GM19025 (cell line): ENCODE measurements around the gene FGD5.
"Not testable (repeated sequence)": the region's sequence is repeated elsewhere in the genome, so short reads cannot be mapped to it uniquely, and the experiment has no call there.

Source experiments
- ATAC-seq: cut with Tn5 transposase; IDR thresholded peaks from one replicate; pipeline ENCODE4 v1.9.1; 2021; ENCODE audit warnings: mild to moderate bottlenecking, low read depth, moderate library complexity; ENCODE audit not compliant: unreplicated experiment

Gene FGD5

DNA sequence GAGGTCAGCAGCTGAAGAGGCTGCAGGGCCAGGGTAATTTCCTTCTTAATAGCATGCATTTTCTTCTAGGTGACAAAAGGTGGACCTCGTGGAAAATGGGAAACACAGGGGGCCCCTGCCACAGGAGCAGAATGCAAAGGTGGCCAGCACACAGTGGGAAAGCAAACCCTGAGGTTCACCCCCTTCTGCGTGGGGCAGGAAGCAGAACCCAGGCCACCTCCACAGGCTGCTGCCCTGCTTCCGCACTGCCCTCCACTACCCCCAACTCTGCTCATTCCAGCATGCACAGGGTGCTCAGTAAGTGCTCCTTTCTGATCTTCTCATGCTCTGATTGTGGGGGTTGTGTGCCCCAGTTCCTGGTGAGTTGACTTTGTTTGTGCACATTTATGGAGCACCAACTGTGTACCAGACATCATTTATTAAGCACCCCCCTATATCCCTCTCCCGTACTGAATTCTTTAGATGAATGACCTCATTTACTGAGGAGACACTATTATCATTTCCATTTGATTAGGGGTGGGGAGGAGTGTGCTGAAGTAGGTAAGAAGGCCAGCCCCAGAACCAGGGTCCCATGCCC lies 12.7 kb upstream of the FGD5 start:
- ATAC-seq, result no peak

DNA sequence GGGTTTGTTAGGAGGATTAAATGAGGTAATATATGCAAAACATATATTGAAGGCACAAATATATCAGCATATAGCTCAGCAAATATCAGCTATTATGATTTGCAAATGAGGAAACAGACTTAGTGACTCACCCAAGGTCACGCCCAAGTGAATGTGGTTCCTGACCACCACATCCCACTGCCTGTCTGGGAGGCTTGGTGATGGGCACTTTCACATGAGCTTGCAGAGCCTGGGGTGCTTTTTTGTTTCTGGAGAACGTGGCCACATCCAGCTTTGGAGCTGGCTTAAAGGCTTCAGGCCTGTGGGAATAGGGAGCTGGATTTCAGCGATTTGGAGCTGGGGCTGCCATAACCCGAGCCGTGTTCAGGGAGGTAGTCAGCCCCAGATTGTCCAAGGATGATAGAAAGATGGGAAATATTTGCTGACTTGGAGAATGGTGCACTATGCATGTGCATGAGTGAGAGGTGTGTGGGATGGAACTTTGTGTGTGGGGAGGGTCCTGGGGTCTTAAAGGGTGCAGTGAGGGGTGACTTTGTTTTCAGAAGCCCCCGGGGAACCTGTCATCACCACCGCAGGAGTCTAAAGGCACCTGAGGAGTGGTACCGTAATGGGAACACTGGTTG lies 12.0 kb upstream of the FGD5 start:
- no peak for ATAC-seq

DNA sequence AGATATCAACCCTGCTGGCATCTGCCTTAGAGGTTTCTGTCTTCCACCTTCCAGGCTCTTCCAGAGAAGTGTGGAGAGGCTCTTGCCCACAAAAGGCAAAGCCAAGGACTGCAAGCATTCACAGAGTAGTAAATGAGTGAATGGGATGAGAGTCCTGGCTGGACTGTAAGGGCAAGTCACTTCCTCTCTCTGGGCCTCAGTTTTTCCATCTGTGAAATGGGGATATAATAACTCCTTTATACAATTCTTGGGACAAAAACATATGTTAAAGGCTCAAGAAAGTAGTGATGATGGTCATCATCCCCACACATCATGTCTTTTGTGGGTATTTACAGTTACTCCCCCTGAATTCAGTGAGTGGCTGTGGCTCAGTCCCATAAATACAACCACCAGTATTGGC lies 10.7 kb upstream of the FGD5 start:
- no peak for ATAC-seq

DNA sequence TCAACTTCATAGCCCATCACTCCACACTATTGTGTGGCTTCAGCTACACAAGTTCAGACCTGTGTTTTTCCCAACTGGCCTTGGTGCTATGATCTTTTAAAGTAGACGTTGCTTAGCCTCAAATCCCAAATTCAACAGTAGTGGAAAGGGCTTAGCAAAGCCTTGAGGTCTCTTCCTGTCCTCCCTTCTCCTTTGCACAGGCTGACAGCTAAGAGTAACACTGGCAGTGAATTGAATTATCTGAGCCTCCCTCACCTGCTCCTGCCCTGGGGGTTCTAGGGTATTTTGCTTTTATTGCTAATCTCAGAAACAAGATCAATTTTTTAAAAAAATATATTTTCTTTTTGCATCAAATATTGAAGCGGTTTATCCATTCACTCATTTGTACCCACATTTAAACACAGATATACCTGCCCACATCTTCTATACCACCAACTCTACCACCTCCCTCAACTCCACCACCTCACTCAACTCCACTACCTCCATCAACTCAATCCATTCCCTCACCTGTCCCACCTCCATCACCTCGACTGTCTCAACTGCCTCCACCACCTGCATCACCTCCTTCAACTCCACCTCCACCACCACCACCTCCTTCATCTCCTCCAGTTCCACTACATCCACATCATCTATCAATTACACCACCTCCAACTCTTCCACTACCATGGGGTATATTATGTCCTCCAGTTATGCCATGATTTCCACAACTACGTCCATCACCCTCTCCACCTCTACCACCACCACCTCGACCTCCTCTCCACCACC lies 10.1 kb upstream of the FGD5 start:
- ATAC-seq, result no peak

DNA sequence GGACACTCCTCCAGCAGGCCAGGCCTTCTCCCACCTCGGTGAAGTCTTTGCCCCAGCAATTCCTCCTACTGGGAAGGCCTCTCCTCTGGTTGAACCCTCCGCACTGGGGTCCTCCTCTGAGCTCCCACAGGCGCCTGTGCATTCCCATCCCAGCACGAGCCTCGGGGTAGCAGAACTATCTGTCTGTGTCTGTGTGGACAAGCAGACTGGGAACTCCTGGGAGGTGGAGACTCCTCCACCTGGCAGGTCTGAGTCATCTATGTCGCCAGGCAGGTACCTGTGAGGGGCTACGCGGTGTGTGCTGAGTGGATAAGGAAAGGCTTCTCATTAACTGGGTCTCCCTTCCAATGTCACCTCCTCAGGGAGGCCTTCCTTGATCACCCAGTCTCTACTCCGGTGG lies 9.2 kb upstream of the FGD5 start:
- not testable (repeated sequence) for ATAC-seq

DNA sequence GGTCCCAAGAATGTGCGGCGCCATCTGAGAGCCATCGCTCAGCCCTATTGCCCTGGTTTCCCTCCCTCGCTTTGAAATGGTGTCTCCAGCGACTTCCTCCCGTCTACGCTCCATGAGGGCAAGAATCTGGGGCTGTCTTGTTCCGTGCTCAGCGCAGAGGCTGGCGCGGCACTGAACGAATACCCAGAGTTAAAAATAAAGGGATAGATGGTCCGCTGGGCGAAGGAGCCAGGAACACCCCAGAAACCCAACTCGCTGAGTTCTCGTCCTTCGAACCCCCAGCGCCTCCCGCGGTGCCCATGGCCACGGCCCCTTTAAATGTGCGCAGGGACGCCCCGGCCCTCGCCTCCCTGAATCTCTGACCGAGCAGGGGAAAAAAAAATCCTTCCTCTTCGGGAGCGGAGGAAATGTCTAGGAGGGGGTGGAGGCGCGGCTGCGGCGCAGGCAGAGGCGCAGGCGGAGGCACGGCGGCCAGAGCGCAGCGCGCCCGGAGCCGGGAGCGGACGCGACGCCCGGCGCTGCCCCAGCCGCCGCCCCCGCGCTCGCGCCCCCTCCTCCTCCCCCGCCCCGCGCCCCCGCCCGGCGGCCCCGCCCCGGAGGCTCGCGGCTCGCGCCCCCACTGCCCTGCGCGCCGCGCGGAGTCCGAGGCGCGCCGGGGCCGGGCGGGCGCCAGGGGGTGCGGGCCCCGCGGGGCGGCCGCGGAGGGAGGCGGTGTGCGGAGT lies 8.5 kb upstream of the FGD5 start:
- no peak for ATAC-seq

DNA sequence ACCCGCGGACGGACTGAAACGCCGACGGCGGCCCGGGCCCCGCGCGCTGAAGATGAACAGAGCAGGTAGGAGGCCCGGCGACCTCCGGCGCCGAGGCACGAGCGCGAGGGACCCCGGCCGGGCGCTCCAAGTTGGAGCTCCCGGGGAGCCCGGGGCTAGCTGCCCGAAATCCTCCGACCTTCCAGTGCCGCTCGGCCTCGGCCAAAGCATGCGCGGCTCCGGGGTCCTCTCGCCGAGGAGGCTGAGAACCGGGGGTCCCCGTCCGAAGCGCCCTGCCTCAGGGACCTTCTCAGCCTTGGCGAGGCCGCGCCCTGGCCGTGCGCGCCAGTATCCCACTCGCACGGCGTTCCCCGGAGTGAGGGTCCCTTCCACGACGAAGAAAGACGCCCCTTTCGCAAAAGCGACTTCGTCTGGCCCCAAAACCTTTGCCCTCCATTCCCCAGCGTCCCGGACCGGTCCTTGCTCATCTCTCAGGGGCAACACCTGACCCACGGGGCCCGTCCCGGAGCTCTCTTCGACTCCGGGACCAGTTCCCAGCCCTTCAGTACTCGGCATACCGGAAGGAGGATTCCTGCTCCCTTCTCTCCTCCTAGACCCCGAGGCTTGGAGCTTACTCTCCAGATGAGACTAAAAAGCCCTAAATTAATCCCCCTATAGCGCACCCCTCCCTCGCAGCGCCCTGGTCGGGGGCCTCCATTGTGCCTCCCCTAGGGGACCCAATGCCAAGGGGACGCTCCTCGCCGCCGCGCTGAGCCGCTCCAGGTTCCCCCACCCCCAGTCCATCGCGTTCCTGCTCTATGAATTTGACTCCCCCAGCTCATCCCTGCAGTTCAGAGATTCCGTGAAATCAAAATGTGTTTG lies 7.7 kb upstream of the FGD5 start:
- no peak for ATAC-seq

DNA sequence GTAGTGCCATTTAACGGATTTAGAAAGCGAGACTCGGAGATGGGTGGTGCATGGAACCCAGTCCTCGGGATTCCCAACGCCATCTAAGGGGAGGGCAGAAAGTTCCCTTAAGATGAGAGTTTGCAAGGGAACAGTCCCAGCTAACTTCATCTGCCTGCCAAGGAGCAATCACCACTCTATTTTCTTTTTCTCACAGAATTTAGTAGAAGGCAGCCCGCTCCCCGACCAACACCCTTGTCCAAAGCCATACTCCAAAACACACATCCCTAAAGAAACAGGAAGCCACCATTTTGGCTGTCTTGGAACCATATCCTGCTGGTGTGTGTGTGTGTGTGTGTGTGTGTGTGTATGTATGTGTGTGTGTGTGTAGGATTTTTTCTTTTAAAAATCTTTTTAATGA lies 7.1 kb upstream of the FGD5 start:
- no peak for ATAC-seq

DNA sequence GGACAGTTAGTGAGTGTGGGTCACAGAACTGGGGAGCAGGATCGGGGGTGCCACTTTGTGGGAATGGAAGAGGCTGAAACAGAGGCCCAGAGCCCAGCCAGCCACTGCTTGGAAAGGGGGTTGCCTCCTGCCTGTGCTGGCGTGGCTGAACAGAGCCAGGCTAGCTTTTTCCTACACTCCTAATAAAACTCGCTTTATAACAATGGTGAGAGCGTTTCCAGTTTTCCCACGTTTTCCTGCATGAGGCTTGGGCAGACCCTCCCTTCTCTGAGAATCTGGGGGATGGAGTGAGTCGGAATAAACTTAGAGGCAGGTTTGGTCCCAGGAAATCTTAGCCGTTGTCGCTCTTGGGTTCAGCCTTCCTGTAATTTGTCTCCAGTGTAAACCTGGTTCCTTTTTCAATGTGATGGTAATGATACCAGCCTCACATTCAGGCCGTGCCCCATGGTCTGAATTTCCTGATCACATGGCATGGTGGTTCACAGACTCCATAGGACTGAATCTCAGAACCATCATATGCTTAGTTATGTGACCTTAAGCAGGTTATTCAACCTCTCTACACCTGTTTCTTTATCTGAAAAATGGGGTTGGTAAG lies 6.5 kb upstream of the FGD5 start:
- no peak for ATAC-seq

DNA sequence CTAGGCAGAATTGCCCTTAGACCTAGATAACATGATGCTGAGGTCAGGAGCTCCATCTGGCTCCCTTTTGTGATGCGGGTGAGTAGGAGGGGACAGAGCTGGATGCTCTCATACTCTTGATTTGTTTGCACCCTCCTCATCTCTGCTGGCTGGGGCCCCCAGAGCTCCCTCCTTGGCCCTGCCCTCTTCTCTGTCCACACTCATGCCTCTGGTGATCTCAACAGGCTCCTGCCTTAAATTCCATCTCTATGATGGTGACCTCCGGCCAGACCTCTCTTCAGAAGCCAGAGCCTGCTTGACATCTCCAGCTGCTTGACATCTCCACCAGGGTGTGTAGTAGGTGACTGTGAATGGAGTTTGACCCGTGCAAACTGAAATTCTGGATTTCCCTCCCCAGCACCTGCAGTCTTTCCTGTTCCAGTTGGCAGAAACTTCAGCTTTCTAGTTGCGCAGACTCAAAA lies 4.3 kb upstream of the FGD5 start:
- no peak for ATAC-seq

DNA sequence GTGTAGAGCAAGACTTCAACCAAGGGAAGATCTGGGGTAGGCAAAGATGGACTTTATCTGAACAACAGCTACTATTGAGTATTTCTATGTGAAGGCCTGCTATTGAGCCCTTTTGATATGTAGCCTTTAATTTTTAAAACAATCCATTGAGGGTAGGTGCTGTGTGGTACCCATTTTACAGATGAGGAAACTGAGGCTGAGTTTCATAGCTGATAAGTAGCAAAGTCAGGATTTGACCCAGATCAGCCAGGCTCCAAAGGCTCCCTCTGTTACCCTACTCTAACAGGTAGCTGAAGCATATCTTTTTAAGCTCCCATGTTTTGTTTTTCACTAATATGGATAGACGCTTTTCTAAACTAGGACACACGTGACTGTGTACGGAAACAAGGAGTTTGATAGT lies 2.4 kb upstream of the FGD5 start:
- ATAC-seq, result no peak

DNA sequence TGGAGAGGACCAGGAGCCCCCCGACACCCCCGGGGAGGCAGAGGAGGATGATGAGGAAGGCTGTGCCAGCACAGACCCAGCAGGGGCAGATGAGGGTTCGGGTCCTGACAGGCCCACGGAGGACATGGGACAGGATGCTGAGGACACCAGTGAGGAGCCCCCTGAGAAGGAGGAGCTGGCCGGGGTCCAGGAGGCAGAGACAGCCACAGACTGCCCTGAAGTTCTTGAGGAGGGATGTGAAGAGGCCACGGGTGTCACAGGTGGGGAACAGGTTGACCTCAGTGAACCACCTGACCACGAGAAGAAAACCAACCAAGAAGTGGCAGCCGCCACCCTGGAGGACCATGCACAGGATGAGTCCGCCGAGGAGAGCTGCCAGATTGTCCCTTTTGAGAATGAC lies 909 bp downstream of the FGD5 start:
- ATAC-seq, result no peak

DNA sequence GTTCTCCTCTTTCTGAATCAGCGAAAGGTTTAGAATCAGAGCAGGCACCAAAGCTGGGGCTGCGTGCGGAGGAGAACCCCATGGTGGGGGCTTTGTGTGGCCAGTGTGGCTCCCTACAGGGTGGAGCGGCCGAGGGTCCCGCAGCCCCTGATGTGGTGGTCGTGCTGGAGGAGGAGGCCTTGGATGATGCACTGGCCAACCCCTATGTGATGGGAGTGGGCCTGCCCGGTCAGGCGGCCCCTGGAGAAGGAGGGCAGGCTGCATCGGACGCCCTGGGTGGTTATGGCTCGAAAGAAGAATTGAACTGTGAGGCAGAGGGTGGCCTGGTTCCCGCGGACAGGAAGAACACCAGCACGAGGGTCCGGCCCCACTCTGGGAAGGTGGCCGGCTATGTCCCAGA lies 1.4 kb downstream of the FGD5 start:
- ATAC-seq, result no peak

DNA sequence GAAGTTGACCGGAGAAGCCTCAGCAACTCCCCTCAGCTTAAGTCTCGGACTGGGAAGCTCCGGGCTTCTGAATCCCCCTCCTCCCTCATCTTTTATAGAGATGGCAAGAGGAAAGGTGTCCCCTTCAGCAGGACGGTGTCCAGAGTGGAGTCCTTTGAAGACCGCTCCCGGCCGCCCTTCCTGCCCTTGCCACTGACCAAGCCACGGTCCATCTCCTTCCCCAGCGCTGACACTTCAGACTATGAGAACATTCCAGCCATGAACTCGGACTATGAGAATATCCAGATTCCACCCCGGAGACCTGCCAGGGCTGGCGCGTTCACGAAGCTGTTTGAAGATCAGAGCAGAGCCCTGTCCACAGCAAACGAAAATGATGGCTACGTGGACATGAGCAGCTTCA lies 2.4 kb downstream of the FGD5 start:
- no peak for ATAC-seq

DNA sequence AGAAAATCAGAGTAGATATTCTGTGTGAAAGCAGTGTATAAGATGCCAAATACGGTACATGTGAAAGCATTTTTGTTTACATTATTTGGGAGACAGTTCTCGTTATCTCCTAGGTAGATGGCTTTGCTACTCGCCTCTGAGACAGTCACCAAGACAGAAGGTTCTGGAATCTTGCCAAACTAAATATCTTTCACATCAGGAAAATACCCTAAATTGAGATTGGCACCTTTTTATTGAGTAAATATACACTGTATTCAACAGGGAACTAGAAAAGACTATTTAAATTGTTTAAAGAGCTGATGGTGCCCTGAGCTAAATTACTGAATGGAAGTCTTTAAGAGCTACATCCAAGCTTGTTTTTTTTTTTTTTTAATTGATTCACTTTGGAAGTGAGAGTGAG lies 3.4 kb downstream of the FGD5 start:
- no peak for ATAC-seq

DNA sequence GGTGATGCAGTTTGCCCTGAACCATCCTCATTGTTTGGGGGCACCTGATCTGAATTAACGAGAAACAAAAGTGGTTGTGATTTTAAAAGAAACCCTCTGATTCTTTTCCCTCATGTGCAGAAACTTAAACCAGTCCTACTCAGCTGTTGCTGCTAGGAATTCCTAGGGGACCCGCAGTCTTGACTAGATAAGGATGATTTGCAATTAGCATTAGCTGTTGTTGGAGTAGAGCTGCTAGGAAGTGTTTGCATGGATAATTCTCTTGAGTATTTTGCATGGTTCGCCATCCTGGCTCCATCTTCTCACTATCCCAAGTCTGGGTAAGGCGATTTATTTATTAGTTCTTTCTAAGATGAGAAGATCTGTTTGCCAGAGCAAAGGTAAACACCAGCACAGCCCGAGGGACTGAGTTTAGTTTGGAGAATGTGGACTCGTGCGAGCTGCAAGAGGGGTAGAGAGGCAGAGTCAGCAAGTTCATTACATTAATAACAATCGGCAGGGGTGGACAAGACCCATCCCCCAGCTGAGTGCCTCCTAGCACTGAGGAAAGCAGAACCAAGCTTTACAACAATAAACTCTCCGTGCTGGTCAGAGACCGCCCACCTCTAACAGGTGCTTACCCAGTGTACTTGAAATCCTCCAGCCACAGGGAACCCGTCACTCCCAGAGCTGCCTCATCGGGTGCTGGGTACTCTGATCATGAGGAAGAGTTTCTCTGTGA lies 4.1 kb downstream of the FGD5 start:
- ATAC-seq, result no peak

DNA sequence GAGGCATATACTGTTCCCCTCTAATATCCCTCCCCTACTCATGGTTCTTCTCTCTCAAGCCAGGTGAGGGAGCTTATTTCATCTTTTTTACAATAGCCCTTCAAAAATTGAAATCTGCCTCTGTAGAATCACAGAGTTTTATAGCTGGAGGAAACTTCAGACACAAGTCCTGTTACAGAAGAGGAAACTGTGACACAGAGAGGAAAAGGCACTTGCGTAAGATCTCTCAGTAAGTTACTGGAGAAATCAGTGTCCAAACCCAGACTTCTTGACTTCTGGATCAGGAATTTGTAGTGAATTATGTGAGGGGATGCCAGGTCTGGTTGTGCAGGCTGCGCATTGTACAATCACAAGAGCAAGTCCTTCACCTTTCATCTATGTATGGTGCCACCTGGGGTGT lies 4.6 kb downstream of the FGD5 start:
- ATAC-seq, result no peak

DNA sequence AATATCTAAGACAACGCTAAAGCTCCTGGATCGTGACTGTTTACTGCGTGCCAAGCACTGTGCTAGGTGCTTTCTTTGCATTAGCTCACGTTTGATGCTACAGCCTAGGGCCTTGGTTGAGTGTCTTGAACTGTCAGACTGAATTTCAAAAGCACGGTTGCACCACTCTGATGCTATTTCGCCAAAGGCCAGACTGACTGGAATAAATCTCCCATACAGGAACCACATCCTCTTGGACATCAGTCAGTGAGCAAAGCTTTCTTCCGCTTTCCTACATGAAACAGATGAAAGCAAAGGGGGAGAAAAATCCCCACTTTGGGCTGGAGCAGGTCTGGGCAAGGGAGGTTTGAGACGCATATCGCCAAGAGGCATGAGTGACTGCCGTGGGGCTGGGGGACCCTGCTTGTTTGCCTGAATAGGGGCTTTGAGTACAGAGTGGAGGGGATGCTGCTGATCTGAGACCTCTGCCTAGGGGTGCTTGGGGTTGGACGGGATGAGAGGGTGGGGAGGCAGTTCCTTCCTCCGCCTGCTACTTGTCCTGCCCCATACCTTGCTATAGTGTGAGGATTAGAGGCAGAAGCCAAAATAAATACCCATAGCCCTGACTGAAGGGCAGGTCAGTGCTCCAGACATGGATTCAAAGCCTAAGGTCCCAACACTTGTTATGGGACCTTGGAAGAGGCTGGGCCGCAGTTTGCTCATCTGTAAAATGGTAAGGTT lies 5.3 kb downstream of the FGD5 start:
- ATAC-seq, result no peak

DNA sequence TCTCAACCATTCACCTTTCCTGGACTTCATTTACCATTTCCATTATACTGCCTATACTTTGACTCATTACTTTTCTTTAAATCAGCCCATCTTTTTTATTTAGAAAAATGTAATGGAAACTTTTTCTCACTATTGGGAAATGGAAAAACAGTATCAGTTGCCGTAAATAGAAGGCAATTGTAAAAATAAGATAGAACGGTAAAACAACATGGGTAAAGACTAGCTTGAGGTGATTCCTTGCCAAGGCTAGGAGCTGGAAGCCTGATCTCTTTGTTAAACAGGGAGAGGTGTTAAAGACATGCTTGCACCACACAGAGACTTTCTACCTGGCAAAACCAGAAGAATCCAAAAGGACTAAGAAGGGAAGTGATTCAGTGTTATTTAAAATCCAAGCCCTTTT lies 5.9 kb downstream of the FGD5 start:
- no peak for ATAC-seq
